Mesendoderm (in vitro differentiated cells): Measurements from ENCODE around the gene CTNND2.

Experiments used
- DNase-seq: peaks from one replicate; pipeline ENCODE4 v3.0.0; 2013
- H2AK5ac ChIP-seq: 2 replicates; pipeline ENCODE4 v1.6.1; 2013; ENCODE audit warnings: low read length, inconsistent platforms
- H2BK120ac ChIP-seq: 2 replicates; pipeline ENCODE4 v1.6.1; 2013; ENCODE audit warnings: low read depth, mild to moderate bottlenecking, low read length, moderate library complexity, mixed read lengths
- H2BK15ac ChIP-seq: replicated peaks from 2 replicates; pipeline ENCODE4 v1.6.1; 2013; ENCODE audit warnings: low read depth, mild to moderate bottlenecking, moderate library complexity
- H2BK5ac ChIP-seq: 2 replicates; pipeline ENCODE4 v1.6.1; 2013; ENCODE audit warnings: low read length, inconsistent platforms
- H3K18ac ChIP-seq: 2 replicates; pipeline ENCODE4 v1.6.1; 2013; ENCODE audit warnings: mild to moderate bottlenecking, low read length, mixed read lengths
- H3K23ac ChIP-seq: one replicate; pipeline ENCODE4 v1.6.1; 2013; ENCODE audit warnings: low read length
- H3K27ac ChIP-seq: 2 replicates; pipeline ENCODE4 v1.5.1; 2013; ENCODE audit warnings: low read depth, mild to moderate bottlenecking, inconsistent platforms, low read length, moderate library complexity
- H3K27me3 ChIP-seq: 2 replicates; pipeline ENCODE4 v1.6.1; 2013; ENCODE audit warnings: low read length, control low read depth, mild to moderate bottlenecking, inconsistent platforms; ENCODE audit not compliant: insufficient read depth, poor library complexity
- H3K36me3 ChIP-seq: 2 replicates; pipeline ENCODE4 v1.6.1; 2013; ENCODE audit warnings: low read length, inconsistent platforms; ENCODE audit not compliant: control insufficient read depth, insufficient read depth
- H3K4ac ChIP-seq: one replicate; pipeline ENCODE4 v1.6.1; 2013; ENCODE audit warnings: low read depth, mild to moderate bottlenecking, low read length, moderate library complexity
- H3K4me1 ChIP-seq: 2 replicates; pipeline ENCODE4 v1.6.1; 2013; ENCODE audit warnings: low read depth, low read length, inconsistent platforms; ENCODE audit not compliant: control insufficient read depth
- H3K4me2 ChIP-seq: 2 replicates; pipeline ENCODE4 v1.6.1; 2013; ENCODE audit warnings: low read length
- H3K4me3 ChIP-seq: 2 replicates; pipeline ENCODE4 v1.5.1; 2013; ENCODE audit warnings: mild to moderate bottlenecking, low read length
- H3K56ac ChIP-seq: one replicate; pipeline ENCODE4 v1.6.1; 2013; ENCODE audit warnings: low read length
- H3K79me1 ChIP-seq: 2 replicates; pipeline ENCODE4 v1.6.1; 2013; ENCODE audit warnings: low read length, inconsistent platforms
- H3K79me2 ChIP-seq: 2 replicates; pipeline ENCODE4 v1.6.1; 2013; ENCODE audit warnings: mild to moderate bottlenecking, low read length; ENCODE audit not compliant: control insufficient read depth, insufficient read depth
- H3K9ac ChIP-seq: 2 replicates; pipeline ENCODE4 v1.6.1; 2013; ENCODE audit warnings: low read length, inconsistent platforms
- H4K5ac ChIP-seq: one replicate; pipeline ENCODE4 v1.6.1; 2013; ENCODE audit warnings: low read length
- H4K8ac ChIP-seq: one replicate; pipeline ENCODE4 v1.6.1; 2013; ENCODE audit warnings: low read depth, mild to moderate bottlenecking, control low read depth, low read length, moderate library complexity
- WGBS: extraction: QIAGEN DNeasy Blood & Tissue Kit; methylation state at CpG from one replicate; pipeline ENCODE4 v1.1.7; 2013; ENCODE audit warnings: low lambda C conversion rate, missing lambda C conversion rate; ENCODE audit not compliant: insufficient coverage; ENCODE audit errors: extremely low coverage; 5-methylcytosine and 5-hydroxymethylcytosine counted together

CTNND2 gene

DNA sequence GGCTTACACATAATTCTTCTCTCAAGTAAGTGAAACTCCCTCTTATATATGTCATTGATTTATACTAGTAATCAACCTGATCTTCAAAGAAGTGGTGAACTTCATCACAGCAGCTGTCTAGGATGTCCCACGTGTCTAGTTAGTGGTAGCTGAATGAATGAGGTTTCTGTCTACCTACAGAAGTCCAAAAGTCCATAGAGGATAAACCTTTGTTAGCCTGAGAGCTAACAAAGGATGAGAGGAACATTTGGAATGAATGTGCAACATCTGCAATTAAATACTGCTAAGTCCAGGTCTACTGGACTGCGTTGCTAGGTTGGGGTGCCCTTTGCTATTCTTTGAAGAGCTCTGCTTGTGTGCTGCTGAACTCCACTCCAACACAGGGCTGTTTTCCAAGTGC is 929.4 kb downstream of the CTNND2 start:
- no CpG with 5 or more reads among the region's 2 CpGs for WGBS

DNA sequence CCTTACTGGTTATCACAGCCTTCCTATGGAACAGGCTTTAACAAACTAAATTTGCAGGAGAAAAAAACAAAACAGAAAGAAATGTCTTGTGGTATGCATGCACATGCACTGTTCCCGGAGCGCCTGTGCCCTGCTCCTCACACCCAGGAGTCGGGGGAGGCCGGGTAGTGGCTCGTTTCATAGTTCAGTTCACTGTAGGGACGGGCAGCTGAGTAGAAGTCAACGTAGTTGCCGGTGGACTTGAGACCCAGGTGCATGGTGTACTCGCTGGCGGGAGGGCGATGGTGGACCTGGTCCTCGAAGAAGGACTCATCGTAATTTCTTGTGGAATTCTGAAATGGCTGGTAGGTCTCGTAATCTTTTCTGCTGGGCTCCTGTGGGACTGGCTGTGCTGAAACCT is 930.9 kb downstream of the CTNND2 start:
- Histone ChIP-seq H2AK5ac (no peak overlapping the region), H3K27ac (no peak overlapping the region), H3K27me3 (no peaks in the 10 kb centered on the region), H3K4me2 (no peak overlapping the region), H3K4me1 (no peaks in the 10 kb centered on the region), H4K5ac (no peak overlapping the region), H3K18ac (no peak overlapping the region), H3K4me3 (no peak overlapping the region), H3K23ac (no peak overlapping the region), H2BK15ac (no peak overlapping the region), H2BK120ac (no peak overlapping the region), H3K9ac (no peak overlapping the region), H3K79me2 (no peaks in the 10 kb centered on the region), H3K79me1 (no peaks in the 10 kb centered on the region), H3K4ac (no peak overlapping the region), H3K56ac (no peak overlapping the region), H3K36me3 (no peaks in the 10 kb centered on the region), H4K8ac (no peak overlapping the region), H2BK5ac (no peak overlapping the region)
- no peak for DNase-seq
- no CpG with 5 or more reads among the region's 14 CpGs for WGBS

More for the DNA sequence above, 929.4 kb downstream of the CTNND2 start:
- Histone ChIP-seq H4K8ac (no peak overlapping the region), H3K79me1 (no peaks in the 10 kb centered on the region), H3K79me2 (no peaks in the 10 kb centered on the region), H3K27me3 (no peaks in the 10 kb centered on the region), H3K36me3 (no peaks in the 10 kb centered on the region), H2AK5ac (no peak overlapping the region), H3K4me1 (no peaks in the 10 kb centered on the region), H4K5ac (no peak overlapping the region), H3K4me3 (no peak overlapping the region), H2BK15ac (no peak overlapping the region), H3K56ac (no peak overlapping the region), H3K27ac (no peak overlapping the region), H3K23ac (no peak overlapping the region), H2BK120ac (no peak overlapping the region), H3K9ac (no peak overlapping the region), H2BK5ac (no peak overlapping the region), H3K18ac (no peak overlapping the region), H3K4ac (no peak overlapping the region), H3K4me2 (no peak overlapping the region)
- DNase-seq: no peak

- Histone ChIP-seq H2BK120ac (no peak overlapping the region), H3K36me3 (no peaks in the 10 kb centered on the region), H3K23ac (no peak overlapping the region), H2BK5ac (no peak overlapping the region), H3K4me2 (no peak overlapping the region), H3K9ac (no peak overlapping the region), H3K4me3 (no peak overlapping the region), H4K5ac (no peak overlapping the region), H2BK15ac (no peak overlapping the region), H3K4me1 (no peaks in the 10 kb centered on the region), H2AK5ac (no peak overlapping the region), H3K56ac (no peak overlapping the region), H4K8ac (no peak overlapping the region), H3K79me2 (no peaks in the 10 kb centered on the region), H3K79me1 (no peaks in the 10 kb centered on the region), H3K27ac (no peak overlapping the region), H3K4ac (no peak overlapping the region), H3K18ac (no peak overlapping the region), H3K27me3 (no peaks in the 10 kb centered on the region)
- no peak for DNase-seq
- WGBS: no CpG with 5 or more reads among the region's 8 CpGs
Observed at GRCh38 chr5:10969684-10970180, 934.5 kb downstream of the CTNND2 start.

DNA sequence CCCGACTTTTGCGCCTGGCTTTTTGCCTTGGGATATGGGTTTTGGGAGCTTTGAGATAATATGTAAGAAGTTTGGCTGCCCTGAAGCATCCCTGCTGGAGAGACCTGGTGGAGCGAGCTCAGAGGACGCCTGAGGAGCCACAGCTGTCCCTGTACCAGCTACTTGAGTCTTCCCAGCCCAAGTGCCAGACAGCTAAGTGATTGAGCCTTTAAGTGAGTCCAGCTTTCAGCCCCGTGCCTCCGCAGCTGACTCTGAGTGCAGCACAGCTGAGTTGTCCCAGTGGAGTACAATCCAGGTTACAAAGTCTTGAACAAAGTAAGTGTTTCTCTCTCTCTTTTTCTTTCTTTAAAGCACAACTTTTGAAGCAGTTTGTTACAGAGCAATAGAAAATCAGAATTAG is 939.4 kb downstream of the CTNND2 start:
- H3K27me3 ChIP-seq: no peaks in the 10 kb centered on the region

DNA sequence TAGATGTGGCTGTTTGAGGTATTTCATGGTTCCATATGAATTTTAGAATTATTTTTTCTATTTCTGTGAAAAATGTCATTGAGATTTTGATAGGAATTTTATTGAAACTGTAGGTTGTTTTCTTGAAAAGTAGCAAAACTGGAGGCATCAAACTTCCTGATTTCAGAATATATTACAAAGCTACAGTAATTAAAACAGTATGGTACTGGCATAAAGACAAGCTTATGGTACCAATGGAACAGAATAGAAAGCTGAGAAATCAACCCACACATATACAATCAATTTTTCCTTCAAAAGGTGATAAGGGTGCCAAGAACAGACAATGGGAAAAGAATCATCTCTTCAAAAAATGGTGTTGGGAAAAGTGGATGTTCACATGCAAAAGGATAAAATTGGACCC is 945.5 kb downstream of the CTNND2 start:
- H4K5ac ChIP-seq: no peak overlapping the region
- no peak overlapping the region for H2AK5ac ChIP-seq
- no peak overlapping the region for H3K4me2 ChIP-seq
- no peak overlapping the region for H3K4me3 ChIP-seq
- H3K23ac ChIP-seq: no peak overlapping the region
- H3K79me1 ChIP-seq: no peaks in the 10 kb centered on the region
- DNase-seq: no peak
- H4K8ac ChIP-seq: no peak overlapping the region
- H2BK15ac ChIP-seq: no peak overlapping the region
- H3K9ac ChIP-seq: no peak overlapping the region
- H3K4me1 ChIP-seq: no peaks in the 10 kb centered on the region
- H3K27me3 ChIP-seq: no peaks in the 10 kb centered on the region
- no peak overlapping the region for H2BK5ac ChIP-seq
- H3K27ac ChIP-seq: no peak overlapping the region
- no peak overlapping the region for H3K4ac ChIP-seq
- H2BK120ac ChIP-seq: no peak overlapping the region
- no peak overlapping the region for H3K18ac ChIP-seq
- H3K79me2 ChIP-seq: no peaks in the 10 kb centered on the region
- H3K36me3 ChIP-seq: no peaks in the 10 kb centered on the region
- H3K56ac ChIP-seq: no peak overlapping the region

More for the DNA sequence above, 939.4 kb downstream of the CTNND2 start:
- H3K4me3 ChIP-seq: no peak overlapping the region
- H2BK120ac ChIP-seq: no peak overlapping the region
- no peak overlapping the region for H4K5ac ChIP-seq
- no peak overlapping the region for H3K4me2 ChIP-seq
- no peak overlapping the region for H2BK5ac ChIP-seq
- no peak overlapping the region for H2AK5ac ChIP-seq
- H3K4ac ChIP-seq: no peak overlapping the region
- H3K79me2 ChIP-seq: no peaks in the 10 kb centered on the region
- H3K23ac ChIP-seq: no peak overlapping the region
- no peaks in the 10 kb centered on the region for H3K4me1 ChIP-seq
- H3K18ac ChIP-seq: no peak overlapping the region
- no peak overlapping the region for H2BK15ac ChIP-seq
- no peak overlapping the region for H3K27ac ChIP-seq
- no peaks in the 10 kb centered on the region for H3K79me1 ChIP-seq
- no peaks in the 10 kb centered on the region for H3K36me3 ChIP-seq
- no peak overlapping the region for H3K56ac ChIP-seq
- no peak overlapping the region for H4K8ac ChIP-seq
- no peak overlapping the region for H3K9ac ChIP-seq
- WGBS: no CpG with 5 or more reads among the region's 6 CpGs
- peak; percentile 13 for DNase-seq

DNA sequence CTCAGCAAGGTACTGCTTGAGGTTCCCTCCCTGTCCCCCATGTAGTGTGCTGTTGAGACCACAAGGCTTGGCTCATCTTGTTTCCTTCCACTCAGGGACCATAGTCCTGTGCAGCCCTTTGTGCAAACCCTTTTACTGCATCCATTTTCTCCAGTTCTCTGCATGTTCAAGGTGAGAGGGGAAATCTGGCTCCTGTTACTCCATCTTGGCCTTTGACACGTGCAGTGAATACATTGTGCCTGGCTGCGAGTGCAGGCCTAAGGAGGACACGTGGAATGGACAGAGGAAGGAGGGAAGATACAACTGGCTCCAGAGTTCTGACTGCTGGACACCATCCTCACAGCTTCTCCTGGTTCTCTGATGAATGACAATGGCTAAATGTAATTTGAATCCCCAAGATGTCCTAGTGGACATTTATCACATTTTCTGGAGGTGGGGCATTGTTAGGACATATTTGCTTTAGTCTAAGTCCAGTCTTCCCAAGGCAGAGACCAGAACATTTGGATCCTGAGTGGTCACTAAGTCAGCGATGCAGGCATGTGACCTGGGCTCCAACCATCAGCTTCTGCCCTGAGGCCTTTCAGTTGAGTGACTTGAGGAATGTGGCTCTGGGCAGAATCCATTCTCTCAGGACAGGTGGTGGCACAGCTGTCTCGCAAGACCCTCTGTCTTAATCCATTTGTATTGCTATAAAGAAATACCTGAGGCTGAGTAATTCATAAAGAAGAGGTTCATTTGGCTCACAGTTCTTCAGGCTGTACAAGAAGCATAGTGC is 954.2 kb downstream of the CTNND2 start:
- Histone ChIP-seq H3K79me1 (no peaks in the 10 kb centered on the region), H3K27me3 (no peaks in the 10 kb centered on the region), H3K4ac (no peak overlapping the region), H4K5ac (no peak overlapping the region), H3K18ac (no peak overlapping the region), H3K23ac (no peak overlapping the region), H3K36me3 (no peaks in the 10 kb centered on the region), H2AK5ac (no peak overlapping the region), H3K4me3 (no peak overlapping the region), H2BK5ac (no peak overlapping the region), H3K79me2 (no peaks in the 10 kb centered on the region), H3K27ac (no peak overlapping the region), H3K4me2 (no peak overlapping the region), H3K9ac (no peak overlapping the region), H3K4me1 (no peaks in the 10 kb centered on the region), H3K56ac (no peak overlapping the region), H2BK120ac (no peak overlapping the region), H4K8ac (no peak overlapping the region), H2BK15ac (no peak overlapping the region)
- no CpG with 5 or more reads among the region's 5 CpGs for WGBS
- no peak for DNase-seq
